COLO829 (cell line): Measurements from ENCODE around the gene ADSS2.
"Not testable (repeated sequence)": the region's sequence is repeated elsewhere in the genome, so short reads cannot be mapped to it uniquely, and the experiment has no call there.

Experiments used
- DNase-seq: peaks from one replicate; pipeline ENCODE4 v3.0.0; 2012; ENCODE audit warnings: low spot score

The ADSS2 gene

GRCh38 chr1:244395965-244396364 lies 55.7 kb downstream of the ADSS2 start:
- no peak for DNase-seq

GRCh38 chr1:244394826-244395765 lies 56.6 kb downstream of the ADSS2 start:
- no peak for DNase-seq

DNA sequence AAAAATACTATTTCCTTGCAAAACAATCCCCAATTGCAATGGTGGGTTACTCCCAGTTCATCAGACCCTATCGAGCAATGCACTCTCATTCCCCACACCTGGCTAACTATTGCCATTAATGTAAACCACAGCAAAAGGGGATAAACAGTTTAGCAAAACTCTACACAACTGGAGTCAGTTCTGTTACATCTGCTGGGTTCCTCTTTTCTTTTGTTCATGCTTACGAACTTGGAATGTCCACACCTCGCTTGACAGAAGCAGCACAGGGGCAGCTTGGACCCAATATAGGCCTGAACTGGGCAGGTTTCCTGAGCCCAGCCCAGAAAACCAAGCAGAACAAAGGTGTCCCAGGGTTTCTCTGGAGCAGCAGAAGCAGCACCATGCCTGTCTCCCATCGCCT lies 57.4 kb downstream of the ADSS2 start:
- DNase-seq, result no peak

- DNase-seq, result no peak
Measured at GRCh38 chr1:244393604-244394176, 58.0 kb downstream of the ADSS2 start.

GRCh38 chr1:244391761-244392160 lies 59.9 kb downstream of the ADSS2 start:
- DNase-seq, result no peak

DNA sequence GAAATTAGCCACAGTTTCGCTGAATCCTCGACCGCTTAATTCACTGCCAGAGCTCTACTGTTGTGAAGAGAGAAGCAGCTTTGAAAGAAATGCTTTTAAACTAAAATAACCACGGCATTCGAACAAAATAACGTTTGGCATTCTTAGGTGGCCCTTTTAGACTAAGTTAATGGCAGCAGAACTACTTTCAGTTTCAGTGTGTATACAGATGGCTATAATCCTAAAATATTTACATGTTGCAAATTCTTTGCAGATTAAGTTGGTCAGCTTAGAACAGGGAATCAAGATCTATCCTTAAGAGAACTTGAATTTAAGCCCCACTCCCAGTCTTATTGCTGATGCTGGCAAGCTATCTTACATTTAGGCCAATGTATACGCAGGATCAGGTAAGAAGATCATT lies 62.7 kb downstream of the ADSS2 start:
- no peak for DNase-seq

DNA sequence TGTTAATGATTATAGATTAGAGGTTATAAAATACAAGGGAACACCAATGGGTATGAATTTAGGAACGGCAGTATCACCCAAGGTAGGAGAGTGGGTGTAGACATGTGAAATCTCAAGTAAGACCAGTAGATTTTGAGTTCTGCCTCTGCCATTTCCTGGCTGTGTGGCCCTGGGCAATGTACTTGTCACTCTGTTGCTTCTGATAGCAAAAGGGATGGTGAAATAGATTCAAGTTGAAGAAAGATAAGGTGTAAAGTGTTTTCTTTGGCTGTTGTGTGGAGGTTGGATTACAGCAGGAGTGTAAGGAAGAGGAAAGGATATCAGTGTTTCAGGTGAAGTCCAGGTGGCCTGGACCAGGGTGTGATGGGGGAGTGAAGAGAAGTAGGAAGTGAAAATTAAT lies 64.3 kb downstream of the ADSS2 start:
- no peak for DNase-seq

DNA sequence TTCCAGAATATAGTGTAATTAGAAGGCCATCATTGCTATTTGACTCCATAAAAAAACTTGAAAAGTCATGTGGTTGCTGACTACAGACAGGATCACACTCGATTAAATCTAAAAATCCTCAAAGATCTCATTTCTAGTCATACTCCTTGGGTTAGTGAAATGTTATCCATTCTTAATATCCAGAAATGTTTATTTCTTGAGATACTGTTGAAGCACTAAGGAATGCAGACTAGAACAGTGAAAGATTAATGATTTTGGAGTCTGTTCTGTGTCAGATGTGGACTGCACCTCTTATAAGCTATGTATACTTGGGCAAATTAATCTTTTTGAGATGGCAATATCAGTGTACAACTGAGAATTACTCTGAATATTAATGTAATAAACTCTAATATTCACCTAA lies 65.1 kb downstream of the ADSS2 start:
- DNase-seq, result no peak

GRCh38 chr1:244384066-244384465 lies 67.6 kb downstream of the ADSS2 start:
- DNase-seq, result no peak

DNA sequence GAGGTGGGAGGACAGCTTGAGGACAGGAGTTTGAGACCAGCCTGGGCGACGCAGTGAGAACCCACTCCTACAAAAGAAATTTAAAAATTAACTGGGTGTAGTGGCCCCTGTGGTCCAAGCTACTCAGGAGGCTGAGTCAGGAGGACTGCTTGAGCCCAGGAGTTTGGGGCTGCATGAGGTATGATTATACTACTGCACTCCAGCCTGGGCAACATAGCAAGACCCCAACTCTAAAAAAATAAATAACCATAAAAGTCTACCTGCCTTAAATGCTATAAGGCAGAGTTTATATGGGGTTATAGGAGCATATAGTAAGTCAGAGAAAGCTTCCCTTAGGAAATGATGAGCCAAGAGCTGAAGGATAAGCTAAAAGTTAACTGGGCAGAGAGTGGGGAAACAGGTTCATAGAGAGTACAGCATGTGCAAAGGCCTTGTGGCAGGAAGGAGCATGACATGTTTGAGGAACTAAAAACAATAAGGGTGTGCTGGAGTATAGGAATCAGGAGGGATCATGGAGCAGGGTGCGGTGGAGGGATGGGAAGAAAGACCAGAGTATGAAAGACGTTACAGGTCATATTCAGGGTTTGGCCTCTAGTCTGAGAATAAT lies 68.3 kb downstream of the ADSS2 start:
- no peak for DNase-seq

DNA sequence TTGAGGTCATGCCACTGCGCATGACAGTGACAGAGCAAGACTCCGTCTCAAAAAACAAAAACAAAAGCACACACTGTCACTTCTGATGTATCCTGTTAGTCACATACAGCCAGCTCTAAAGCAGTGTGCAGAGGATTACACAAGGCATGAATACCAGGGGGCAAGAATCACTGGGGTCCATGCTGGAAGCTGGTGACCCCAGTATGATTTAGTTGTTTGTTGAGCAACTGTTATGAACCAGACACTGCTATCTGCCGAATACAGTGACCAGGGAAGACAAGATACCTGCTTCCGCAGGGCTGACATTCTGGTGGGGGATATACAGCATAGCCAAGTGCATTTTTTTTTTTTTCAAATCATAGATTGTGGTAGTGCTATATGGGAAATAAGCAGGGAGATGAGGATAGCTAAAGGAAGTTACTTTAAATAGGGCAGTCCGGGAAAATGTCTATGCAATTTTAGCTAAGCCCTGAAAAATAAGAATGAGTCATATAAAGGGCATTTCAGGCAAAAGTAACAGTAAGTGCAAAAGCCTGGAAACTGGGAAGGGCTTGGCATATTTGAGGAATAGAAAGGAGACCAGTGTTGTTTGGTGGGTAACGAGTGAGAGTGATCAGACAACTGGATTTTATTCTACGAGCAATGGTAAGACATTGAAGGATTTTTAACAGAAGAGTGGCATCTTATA lies 69.7 kb downstream of the ADSS2 start:
- no peak for DNase-seq

DNA sequence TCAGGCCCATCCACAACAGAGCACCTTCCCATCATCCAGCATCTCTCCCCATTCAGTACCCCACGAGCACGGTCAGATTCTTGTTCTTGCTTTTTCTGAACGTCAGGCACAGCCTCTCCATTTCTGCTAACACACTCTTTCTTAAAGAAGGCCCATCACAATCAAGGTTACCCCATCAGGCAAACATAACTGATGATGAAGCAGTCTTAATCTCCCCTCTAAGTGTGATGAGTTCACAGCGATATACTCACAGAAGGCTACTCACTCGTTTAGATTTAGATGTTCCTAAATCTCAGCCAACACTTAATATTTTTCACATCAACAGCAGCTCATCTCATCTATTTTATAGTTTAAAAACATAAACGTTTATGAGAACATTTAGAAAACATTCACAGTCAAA lies 75.6 kb downstream of the ADSS2 start:
- no peak for DNase-seq

GRCh38 chr1:244375051-244375450 lies 76.7 kb downstream of the ADSS2 start:
- no peak for DNase-seq

DNA sequence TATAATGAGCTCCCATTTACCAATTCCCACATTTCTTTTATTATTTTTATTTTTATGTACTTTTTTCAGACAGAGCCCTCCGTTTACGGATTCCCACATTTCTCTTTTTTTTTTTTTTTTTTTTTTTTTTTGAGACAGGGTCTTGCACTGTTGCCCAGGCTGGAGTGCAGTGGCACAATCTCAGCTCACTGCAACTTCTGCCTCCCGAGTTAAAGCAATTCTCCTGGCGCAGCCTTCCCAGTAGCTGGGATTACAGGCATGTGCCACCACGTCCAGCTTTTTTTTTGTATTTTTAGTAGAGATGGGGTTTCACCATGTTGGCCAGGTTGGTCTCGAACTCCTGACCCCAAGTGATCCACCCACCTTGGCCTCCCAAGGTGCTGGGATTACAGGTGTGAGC lies 77.2 kb downstream of the ADSS2 start:
- DNase-seq, result not testable (repeated sequence)

- no peak for DNase-seq
Measured at GRCh38 chr1:244371242-244372141, 80.2 kb downstream of the ADSS2 start.

DNA sequence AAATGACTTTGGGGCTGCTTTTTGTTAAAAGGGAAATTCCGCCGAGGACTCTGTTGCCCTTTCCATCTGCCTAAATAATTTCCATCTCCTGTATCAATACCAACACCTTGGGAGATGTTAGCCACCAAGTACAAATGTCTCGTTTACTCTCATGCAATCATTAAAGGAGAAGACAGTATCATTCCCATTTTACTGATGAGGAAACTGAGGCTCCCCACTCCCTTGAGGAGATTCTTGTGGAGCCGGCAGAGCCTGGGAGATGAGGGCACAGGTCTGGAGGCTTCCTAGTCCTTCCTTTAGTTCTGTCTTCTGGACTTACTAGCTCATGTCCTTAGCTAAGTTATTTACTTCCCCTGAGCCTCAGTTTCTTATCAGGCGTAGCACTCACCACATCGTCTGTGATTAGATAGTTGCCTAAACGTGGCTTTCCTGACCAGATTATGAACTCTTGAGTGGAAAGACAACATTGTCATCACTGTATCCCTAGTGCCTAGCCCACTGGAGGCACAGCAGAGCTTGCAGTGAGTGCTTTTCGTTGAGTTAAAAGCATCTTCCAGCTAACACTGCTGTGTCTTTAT lies 81.6 kb downstream of the ADSS2 start:
- no peak for DNase-seq

DNA sequence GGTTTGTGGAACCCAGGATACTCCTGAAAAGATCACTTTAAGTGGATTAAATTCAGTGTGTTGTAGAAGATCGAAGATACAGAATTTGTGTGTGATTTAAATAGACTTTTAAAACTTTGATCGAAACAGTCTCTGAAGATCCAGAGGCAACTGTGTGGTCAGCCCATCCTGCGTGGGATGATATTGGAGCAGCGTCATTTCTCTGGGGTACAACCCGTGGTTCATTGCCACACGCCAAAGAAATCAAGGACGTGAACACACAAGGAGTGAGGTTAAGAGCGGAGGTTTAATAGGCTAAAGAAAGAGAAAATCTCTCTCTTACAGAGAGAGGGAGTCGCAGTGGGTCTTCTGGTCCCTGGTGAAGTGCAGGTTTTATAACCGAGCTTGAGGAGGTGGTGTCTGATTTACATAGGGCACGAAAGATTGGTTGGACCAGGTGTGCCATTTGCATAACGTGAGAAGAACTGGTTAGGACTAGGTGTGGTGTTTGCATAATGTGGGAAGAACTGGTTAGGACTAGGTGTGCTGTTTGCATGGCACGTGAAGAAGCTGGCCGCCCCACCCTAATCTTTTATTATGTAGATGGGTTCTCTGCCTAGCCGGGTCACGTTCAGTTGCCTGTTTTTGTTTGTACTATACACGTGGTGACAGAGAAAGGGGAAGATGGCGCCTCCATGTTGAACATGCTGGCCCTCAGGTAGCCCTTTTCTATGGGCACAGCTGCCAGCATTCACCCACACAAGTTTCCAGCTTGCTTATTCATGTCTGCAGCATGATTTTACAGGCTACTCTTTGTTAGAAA lies 82.3 kb downstream of the ADSS2 start:
- DNase-seq, result no peak

GRCh38 chr1:244368279-244368678 lies 83.4 kb downstream of the ADSS2 start:
- no peak for DNase-seq

- DNase-seq, result no peak
Measured at GRCh38 chr1:244367399-244368114, 84.2 kb downstream of the ADSS2 start.

DNA sequence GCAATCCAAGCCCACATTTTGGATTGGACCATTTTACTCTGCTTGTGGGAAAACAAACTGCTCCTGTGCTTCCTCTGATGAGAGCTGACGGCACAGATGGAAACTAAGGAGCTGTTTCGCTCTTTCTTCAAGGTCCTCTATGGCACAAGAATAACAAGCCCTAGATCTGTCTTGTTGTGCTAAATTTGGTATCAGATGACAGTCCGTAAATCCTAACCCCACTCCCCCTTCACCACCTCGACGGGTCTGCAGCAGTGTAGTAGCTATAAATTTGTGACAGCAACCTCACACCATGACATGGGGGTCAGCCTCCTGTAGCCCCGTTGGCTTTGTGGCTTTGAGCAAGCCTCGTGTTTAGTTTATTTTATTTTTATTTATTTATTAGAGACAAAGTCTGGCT lies 85.9 kb downstream of the ADSS2 start:
- DNase-seq, result no peak
